BJ (cell line): ENCODE results near the gene LDLRAD4. TPM values are rescaled to one million over a fixed set of nuclear protein-coding genes. Genes with fewer than 3 reads are reported as not detected.

Source experiments
- CTCF ChIA-PET: fragments of 350-600 bp; formaldehyde crosslinking; extraction: SDS; loops from one replicate; lab custom pipeline; 2021; ENCODE audit warnings: antibody characterized with exemption, inconsistent platforms; lab: Yijun Ruan, JAX
- POLR2A ChIA-PET: fragments of 300-600 bp; sonication (Branson Sonifier 250); formaldehyde crosslinking; extraction: SDS; loops from one replicate; lab custom pipeline; 2021; ENCODE audit warnings: antibody characterized with exemption; lab: Charles Lee
- DNase-seq: peaks from one replicate; pipeline ENCODE4 v3.0.0-alpha.2; 2011; ENCODE audit warnings: low read depth
- H3K27me3 ChIP-seq: 2 replicates; pipeline ENCODE4 v1.6.0; 2011; ENCODE audit warnings: low read length; ENCODE audit not compliant: control insufficient read depth, insufficient read depth
- H3K36me3 ChIP-seq: 2 replicates; pipeline ENCODE4 v1.5.1; 2011; ENCODE audit warnings: low read length; ENCODE audit not compliant: control insufficient read depth, insufficient read depth
- H3K4me3 ChIP-seq: 2 replicates; pipeline ENCODE4 v1.5.1; 2011; ENCODE audit warnings: low read depth, mild to moderate bottlenecking, control low read depth, low read length
- CTCF ChIP-seq: IDR thresholded peaks from 2 replicates; pipeline ENCODE4 v1.5.1; 2011; ENCODE audit warnings: low read depth, mild to moderate bottlenecking, control low read depth, inconsistent platforms, low read length, moderate library complexity; ENCODE audit not compliant: insufficient read depth
- polyA plus RNA-seq: library from polyadenylated mRNA; depleted of rRNA; stranded (reverse); fragments of >200 nt; gene quantifications from 2 replicates; pipeline ENCODE4 v1.2.3, GENCODE V29; 2011

The LDLRAD4 gene
- polyA plus RNA-seq, 1 experiment, result not detected

GRCh38 chr18:13225261-13225660 is 6.7 kb downstream of the LDLRAD4 start:
- no peak for DNase-seq
- Histone ChIP-seq H3K36me3 (no peaks in the 10 kb centered on the region), H3K27me3 (peaks cover 12% of the 10 kb centered on the region), H3K4me3 (no peak overlapping the region)
- ChIA-PET POLR2A (no interaction called here), CTCF (interaction anchor here (1.4 kb wide), 1 partner anchor 9 kb away, joined by 3 read pairs; no protein-coding TSS in a partner anchor)
- no peak for TF ChIP-seq CTCF

- Histone ChIP-seq H3K4me3 (no peak overlapping the region), H3K27me3 (peaks cover 7% of the 10 kb centered on the region), H3K36me3 (no peaks in the 10 kb centered on the region)
- no peak for DNase-seq
- ChIA-PET CTCF (no interaction called here), POLR2A (no interaction called here)
- no peak for TF ChIP-seq CTCF
Measured at GRCh38 chr18:13226533-13227144, 8.1 kb downstream of the LDLRAD4 start.

- ChIA-PET POLR2A (no interaction called here), CTCF (no interaction called here)
- Histone ChIP-seq H3K27me3 (peaks cover 7% of the 10 kb centered on the region), H3K4me3 (no peak overlapping the region), H3K36me3 (no peaks in the 10 kb centered on the region)
- no peak for TF ChIP-seq CTCF
- DNase-seq, result no peak
Measured at GRCh38 chr18:13227910-13228309, 9.3 kb downstream of the LDLRAD4 start.

GRCh38 chr18:13229001-13229671 is 10.6 kb downstream of the LDLRAD4 start:
- ChIA-PET CTCF (no interaction called here), POLR2A (no interaction called here)
- Histone ChIP-seq H3K36me3 (no peaks in the 10 kb centered on the region), H3K27me3 (peaks cover 2% of the 10 kb centered on the region; the same call in 1 of the 2 replicates), H3K4me3 (no peak overlapping the region)
- no peak for DNase-seq
- TF ChIP-seq CTCF, result no peak

GRCh38 chr18:13231151-13231550 is 12.6 kb downstream of the LDLRAD4 start:
- no peak for DNase-seq
- peaks cover 2% of the 10 kb centered on the region; the same call in 1 of the 2 replicates for H3K27me3 ChIP-seq
- no peaks in the 10 kb centered on the region for H3K36me3 ChIP-seq
- POLR2A ChIA-PET, result no interaction called here
- CTCF ChIA-PET, result no interaction called here
- no peak for TF ChIP-seq CTCF
- no peak overlapping the region for H3K4me3 ChIP-seq
